ENCODE results near the gene S100A3.

The S100A3 gene

DNA sequence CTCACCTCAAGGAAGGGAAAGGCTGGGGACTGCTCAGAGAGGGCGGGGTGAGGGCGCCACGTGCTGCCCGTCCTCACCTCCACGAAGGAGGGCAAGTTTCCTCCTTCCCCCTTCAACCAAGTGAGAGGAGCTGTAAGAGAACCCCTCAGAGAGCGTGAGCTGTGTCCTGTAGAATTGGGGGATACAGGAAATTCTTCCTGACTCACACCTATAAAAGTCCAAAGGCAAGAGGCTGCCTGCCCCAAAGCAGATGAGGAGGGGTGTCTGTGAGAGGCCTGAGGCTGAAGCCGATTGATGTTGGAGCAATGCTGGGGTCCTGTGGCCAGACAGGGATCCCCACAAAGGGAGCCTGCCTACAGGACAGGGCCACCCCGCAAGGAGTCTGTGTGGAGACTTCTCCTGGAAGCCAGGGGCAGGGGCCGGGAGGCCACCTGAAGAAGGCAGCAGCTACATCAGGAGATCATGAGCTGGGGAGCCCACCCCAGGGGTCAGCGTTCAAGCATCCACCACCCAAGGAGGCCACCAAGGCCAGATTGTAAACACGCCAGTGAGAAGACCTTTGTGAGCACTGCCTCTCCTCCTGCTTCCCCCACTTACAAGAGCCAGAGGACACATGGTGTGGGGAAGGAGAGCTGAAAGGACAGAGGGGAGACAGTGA is 41.0 kb downstream of the S100A3 start:
- DNase-seq: no peak

DNA sequence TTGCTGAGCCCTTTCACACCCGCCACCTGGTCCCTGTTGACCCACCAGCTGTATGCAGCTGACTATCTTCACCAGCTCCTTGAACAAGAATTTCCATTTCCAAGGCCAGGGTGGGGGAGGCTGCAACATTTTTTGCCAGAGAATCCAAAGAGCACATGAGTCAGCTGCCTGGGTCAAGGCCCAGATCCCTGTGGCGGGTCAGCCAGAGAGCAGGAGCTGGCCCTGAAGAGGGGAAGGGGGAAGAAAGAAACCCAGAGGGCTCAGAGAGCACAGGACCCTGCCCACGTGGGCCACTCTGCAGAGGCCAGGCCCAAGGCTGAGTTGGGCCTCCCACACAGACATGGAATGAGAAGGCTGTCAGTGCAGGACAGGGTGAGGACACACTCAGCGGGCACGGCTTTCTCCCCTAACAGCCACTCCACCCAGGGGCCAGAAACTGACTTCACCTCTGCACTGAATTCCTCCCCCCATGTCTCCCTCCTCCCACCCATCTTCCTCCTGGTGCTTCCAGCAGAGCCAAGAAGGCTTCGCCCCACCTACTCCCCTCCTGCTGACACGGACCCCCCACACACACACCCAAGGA is 42.1 kb downstream of the S100A3 start:
- DNase-seq: no peak

GRCh38 chr1:153506386-153506785 is 42.7 kb downstream of the S100A3 start:
- no peak for DNase-seq

DNA sequence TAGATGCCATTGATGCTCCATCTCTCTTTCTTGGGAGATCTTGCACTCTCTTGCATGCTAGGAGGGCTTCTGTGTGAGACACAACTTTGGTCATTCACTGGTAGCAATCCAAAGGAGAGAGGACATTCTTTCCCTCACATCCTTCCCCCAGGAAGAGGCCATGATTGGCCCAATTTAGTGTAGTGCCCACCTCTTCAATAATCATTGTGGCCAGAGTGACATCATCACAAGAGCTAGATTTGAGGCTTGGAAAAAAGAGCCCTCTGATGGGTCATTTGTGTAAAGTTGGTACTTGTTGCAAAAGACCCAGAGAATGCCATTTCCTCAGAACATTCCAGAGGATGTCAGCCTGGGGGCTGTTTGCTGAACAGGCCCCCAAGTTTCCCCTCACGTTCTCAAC is 43.5 kb downstream of the S100A3 start:
- no peak for DNase-seq

GRCh38 chr1:153503766-153504165 is 45.3 kb downstream of the S100A3 start:
- no peak for DNase-seq

DNA sequence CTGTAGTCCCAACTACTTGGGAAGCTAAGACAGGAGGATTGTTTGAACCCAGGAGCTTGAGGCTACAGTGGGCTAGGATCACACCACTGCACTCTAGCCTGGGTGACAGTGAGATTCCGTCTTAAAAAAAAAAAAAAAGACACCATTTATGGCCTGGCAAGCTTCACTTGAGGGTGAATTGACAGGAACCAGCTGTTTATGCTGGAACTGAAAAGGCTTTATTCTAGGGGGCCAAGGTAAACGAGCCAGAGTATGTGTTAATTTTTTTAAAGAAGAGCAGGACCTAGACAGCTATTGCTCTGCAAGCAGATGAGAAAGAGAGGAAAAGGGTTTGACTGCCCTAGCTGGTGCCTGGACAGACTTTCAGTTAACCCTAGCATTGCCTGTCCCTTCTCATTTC is 50.3 kb downstream of the S100A3 start:
- DNase-seq: no peak

Data from activated naive CD4-positive, alpha-beta T cell treated with Interleukin-2 at 50 U/mL for 16 hours (primary cell).